Activated CD4-positive, alpha-beta T cell treated with anti-CD3 and anti-CD28 coated beads, Interleukin-2, Interleukin-4, amounts not matched to agents 100 ng/mL and 50 ng/mL, durations not matched to agents 16 hours and 8 hours (primary cell): ENCODE measurements around the gene TBX20.
"Not testable (repeated sequence)": the region's sequence is repeated elsewhere in the genome, so short reads cannot be mapped to it uniquely, and the experiment has no call there.

Experiments used
- DNase-seq: peaks from one replicate; pipeline ENCODE4 v3.0.0-alpha.2; 2020; ENCODE audit warnings: low spot score

Gene TBX20

GRCh38 chr7:35220176-35220575 lies 33.7 kb downstream of the TBX20 start:
- DNase-seq, result not testable (repeated sequence)

GRCh38 chr7:35216033-35216432 lies 37.9 kb downstream of the TBX20 start:
- not testable (repeated sequence) for DNase-seq

GRCh38 chr7:35215063-35215462 lies 38.8 kb downstream of the TBX20 start:
- not testable (repeated sequence) for DNase-seq

- DNase-seq, result not testable (repeated sequence)
Measured at GRCh38 chr7:35206924-35207323, 47.0 kb downstream of the TBX20 start.

GRCh38 chr7:35204850-35205249 lies 49.0 kb downstream of the TBX20 start:
- not testable (repeated sequence) for DNase-seq

GRCh38 chr7:35204031-35204430 lies 49.9 kb downstream of the TBX20 start:
- not testable (repeated sequence) for DNase-seq

- not testable (repeated sequence) for DNase-seq
Measured at GRCh38 chr7:35202353-35202752, 51.5 kb downstream of the TBX20 start.

GRCh38 chr7:35200170-35200569 lies 53.7 kb downstream of the TBX20 start:
- not testable (repeated sequence) for DNase-seq

- not testable (repeated sequence) for DNase-seq
Measured at GRCh38 chr7:35198370-35199140, 55.3 kb downstream of the TBX20 start.

- not testable (repeated sequence) for DNase-seq
Measured at GRCh38 chr7:35191571-35191970, 62.3 kb downstream of the TBX20 start.

- not testable (repeated sequence) for DNase-seq
Measured at GRCh38 chr7:35190146-35190773, 63.6 kb downstream of the TBX20 start.

GRCh38 chr7:35186751-35187150 lies 67.1 kb downstream of the TBX20 start:
- not testable (repeated sequence) for DNase-seq

- DNase-seq, result peak; percentile 2
Measured at GRCh38 chr7:35185908-35186731, 67.8 kb downstream of the TBX20 start.

- not testable (repeated sequence) for DNase-seq
Measured at GRCh38 chr7:35185578-35185907, 68.4 kb downstream of the TBX20 start.

GRCh38 chr7:35184961-35185360 lies 68.9 kb downstream of the TBX20 start:
- not testable (repeated sequence) for DNase-seq

GRCh38 chr7:35183873-35184503 lies 69.9 kb downstream of the TBX20 start:
- not testable (repeated sequence) for DNase-seq

GRCh38 chr7:35180665-35181064 lies 73.2 kb downstream of the TBX20 start:
- not testable (repeated sequence) for DNase-seq

GRCh38 chr7:35173176-35173575 lies 80.7 kb downstream of the TBX20 start:
- not testable (repeated sequence) for DNase-seq

GRCh38 chr7:35172131-35172530 lies 81.8 kb downstream of the TBX20 start:
- DNase-seq, result not testable (repeated sequence)

- not testable (repeated sequence) for DNase-seq
Measured at GRCh38 chr7:35167658-35168057, 86.2 kb downstream of the TBX20 start.

GRCh38 chr7:35167158-35167557 lies 86.7 kb downstream of the TBX20 start:
- not testable (repeated sequence) for DNase-seq
